ENCODE measurements around the gene ZNF154. TPM values are rescaled to one million over a fixed set of nuclear protein-coding genes. Genes with fewer than 3 reads are reported as not detected.

ZNF154 gene
- total and polyA plus RNA-seq, 2 donors (not counting 1 experiment from before 2014, with no cell fraction given), result 25.4 to 40.4 TPM

GRCh38 chr19:57687363-57688010, 21.5 kb downstream of the ZNF154 start:
- peaks cover 77% of the 10 kb centered on the region for H3K79me2 ChIP-seq (ENCODE audit: control insufficient read depth, insufficient read depth, low read length)
- no peak for ATAC-seq (ENCODE audit: low read depth)

More at GRCh38 chr19:57687363-57688010, 21.5 kb downstream of the ZNF154 start:
- Histone ChIP-seq H3K4me1 (ENCODE audit: control insufficient read depth in 2 of 2, insufficient read depth in 2 of 2, low read length in 2 of 2) (peaks cover 11 to 16% of the 10 kb centered on the region in 2 donors), H2AFZ (ENCODE audit: insufficient read depth, low read depth, low read length, poor library complexity, severe bottlenecking) (no peak overlapping the region), H3K27me3 (replicated peaks in 1 of 4; ENCODE audit: control extremely low read depth in 1 of 4, control insufficient read depth in 3 of 4, insufficient read depth in 4 of 4, low read length in 3 of 4) (no peaks in the 10 kb centered on the region), H4K20me1 (ENCODE audit: control insufficient read depth, insufficient read depth, low read length, poor library complexity, severe bottlenecking) (no peaks in the 10 kb centered on the region), H3K9ac (ENCODE audit: low read length) (no peak overlapping the region), H3K9me3 (ENCODE audit: control extremely low read depth in 1 of 3, control insufficient read depth in 2 of 3, insufficient read depth in 1 of 3, low read length in 2 of 3) (peaks cover 9 to 67% (median 61%) of the 10 kb centered on the region in 3 donors), H3K36me3 (replicated peaks in 1 of 2; ENCODE audit: control extremely low read depth in 1 of 2, control insufficient read depth in 1 of 2, extremely low read depth in 1 of 2, insufficient read depth in 2 of 2, low read length in 1 of 2) (peaks cover 11 to 43% of the 10 kb centered on the region in 2 experiments), H3K4me2 (replicated peaks; ENCODE audit: low read depth, low read length, poor library complexity, severe bottlenecking) (no peak overlapping the region), H3K4me3 (ENCODE audit: control extremely low read depth in 1 of 5, extremely low read depth in 1 of 5, insufficient read depth in 1 of 5, low read depth in 2 of 5, low read length in 4 of 5) (no peak overlapping the region), H3K27ac (ENCODE audit: low read length in 2 of 2) (no peak overlapping the region)
- Mint-ChIP-seq H3K27ac (no peak overlapping the region), H3K9me3 (ENCODE audit: insufficient read depth) (peaks cover 22% of the 10 kb centered on the region), H3K4me3 (no peak overlapping the region), H3K4me1 (peaks cover 26% of the 10 kb centered on the region), H3K27me3 (no peaks in the 10 kb centered on the region)
- intact Hi-C loops (cut with micrococcal nuclease), result no loop called here
- POLR2A ChIA-PET, result no interaction called here
- no peak for DNase-seq
- CTCF ChIA-PET, result no interaction called here
- no CpG with 5 or more reads among the region's 12 CpGs for WGBS (ENCODE audit: insufficient coverage)
- no peak for TF ChIP-seq EZH2 (IDR thresholded peaks at IDR 0.05; ENCODE audit: borderline replicate concordance, insufficient read depth, low read depth, low read length, poor library complexity, severe bottlenecking)
- no peak for TF ChIP-seq CTCF (IDR thresholded peaks at IDR 0.05)

Measured in B cell (primary cell).